ENCODE data around the gene UTS2R.

UTS2R gene

DNA sequence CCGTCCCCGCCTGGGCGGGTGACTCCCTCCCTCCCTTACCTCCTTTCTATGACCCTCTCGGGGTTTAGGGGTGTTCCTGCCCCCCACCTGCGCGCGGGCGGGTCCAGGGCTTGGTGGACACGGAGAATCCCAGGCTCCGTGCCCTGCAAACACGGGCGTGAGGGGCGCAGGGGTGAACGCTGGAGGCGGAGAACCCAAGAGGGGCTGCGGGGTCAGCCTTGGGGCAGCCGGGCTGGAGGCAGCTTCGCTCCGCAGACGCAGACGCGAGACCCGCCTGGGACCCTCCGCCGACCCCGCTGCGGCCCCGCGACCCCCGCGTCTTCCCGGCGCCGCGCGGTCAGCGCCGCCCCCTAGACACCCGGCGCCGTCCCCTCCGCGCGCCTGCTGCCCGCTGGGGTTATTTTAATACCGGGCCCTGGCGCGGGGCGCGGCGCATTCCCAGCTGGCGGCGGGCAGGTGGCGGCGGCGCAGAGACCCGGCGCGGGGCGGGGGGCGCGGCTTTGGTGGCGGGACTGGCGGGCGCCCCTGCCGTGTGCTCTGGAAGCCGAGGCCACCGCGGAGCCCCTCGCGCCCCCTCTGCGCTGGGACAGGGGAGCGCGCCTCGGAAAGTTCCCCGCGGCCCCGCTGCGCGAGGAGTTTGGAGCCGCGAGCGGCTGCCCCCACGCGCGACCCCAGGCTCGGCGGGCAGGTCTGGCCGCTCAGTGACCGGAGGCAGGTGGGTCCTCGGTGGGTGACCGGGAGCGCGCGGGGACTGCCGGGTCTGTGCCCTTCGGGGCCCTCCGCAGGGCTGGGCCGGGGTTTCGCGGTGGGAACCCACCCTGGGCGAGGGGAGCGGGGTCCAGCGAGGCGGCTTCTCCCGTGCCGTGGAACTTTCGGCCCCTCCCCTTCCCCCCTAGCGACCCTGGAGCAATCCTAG is at the start of gene UTS2R:
Gene UTS2R (plus strand): TSS at position 433 of the 916 bp plus-strand sequence. CDS start 2,560 bp downstream, outside the sequence.
- DNase-seq (ENCODE audit: low spot score), result no peak

- DNase-seq (ENCODE audit: low spot score), result no peak
Observed at GRCh38 chr17:82321947-82322466, 49.6 kb upstream of the UTS2R start.

GRCh38 chr17:82322526-82323453 is 48.8 kb upstream of the UTS2R start:
- DNase-seq (ENCODE audit: low spot score), result no peak

DNA sequence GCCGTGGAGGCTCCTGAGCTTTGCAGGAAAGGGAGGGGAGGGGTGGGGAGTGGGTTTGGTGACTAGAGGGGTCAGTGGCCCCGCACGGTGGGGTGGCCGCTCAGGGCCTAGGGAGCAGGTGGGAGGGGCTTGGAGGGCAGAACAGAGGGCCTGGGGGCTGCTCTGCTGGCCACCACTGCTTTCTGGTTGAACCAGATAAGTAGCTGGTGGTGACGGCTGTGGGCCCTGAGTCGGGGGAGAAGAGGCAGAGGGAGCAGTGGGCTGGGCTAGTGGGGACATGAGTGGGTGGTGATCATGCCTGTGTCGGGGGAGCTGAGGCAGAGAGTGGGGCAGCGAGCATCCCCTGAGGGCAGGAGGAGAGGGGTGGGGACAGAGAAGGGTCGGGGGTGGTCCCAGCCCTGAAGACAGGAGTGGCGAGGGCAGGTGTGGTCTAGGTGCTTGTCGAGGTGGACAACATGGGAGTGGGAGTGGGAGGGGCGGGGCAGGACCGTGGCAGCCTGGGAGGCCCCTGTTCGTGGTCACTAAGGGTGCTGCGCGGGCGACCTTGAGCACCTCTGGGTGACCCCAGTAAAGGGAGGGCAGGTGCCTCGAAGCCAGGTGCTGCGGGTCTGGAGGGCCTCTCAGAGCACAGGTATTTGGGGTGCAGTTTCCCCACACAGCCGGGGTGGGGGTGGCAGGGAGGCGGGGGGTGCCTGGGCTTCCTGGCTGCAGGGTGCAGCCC is 47.9 kb upstream of the UTS2R start:
- DNase-seq (ENCODE audit: low spot score), result no peak

DNA sequence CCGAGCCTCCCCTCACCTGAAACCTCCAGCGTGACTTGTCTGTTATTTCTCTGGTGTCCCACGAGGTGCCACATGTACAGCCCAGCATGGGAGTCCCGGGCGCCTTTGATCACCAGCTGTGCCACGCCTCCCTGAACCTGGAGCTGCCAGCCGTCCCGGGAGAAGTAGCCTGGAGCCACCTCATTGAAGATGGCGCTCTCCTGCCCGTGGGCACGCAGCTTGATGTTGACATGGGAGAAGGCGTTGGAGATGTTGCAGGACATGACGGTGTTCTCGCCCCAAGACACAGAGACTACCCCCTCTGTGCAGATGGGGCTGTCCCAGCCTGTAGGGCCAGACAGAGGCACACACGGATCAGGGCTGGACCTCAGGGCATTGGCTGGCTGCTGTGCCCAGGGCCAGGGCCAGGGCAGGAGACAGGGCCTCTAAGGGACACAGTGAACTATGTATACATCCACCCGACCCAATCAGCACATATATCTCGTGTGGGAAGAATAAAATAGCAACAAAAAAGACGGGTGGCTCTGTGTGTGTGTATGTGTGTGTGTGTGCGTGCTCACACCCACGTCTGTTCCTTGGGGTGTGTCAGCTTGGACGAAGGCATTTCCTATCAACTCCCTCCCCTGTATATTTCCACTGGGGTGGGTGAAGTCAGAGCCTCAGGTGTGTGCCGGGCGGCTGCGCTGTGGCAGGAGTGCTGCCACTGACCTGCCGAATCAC is 46.8 kb upstream of the UTS2R start:
- no peak for DNase-seq (ENCODE audit: low spot score)

- DNase-seq (ENCODE audit: low spot score), result no peak
Observed at GRCh38 chr17:82325286-82326180, 46.0 kb upstream of the UTS2R start.

DNA sequence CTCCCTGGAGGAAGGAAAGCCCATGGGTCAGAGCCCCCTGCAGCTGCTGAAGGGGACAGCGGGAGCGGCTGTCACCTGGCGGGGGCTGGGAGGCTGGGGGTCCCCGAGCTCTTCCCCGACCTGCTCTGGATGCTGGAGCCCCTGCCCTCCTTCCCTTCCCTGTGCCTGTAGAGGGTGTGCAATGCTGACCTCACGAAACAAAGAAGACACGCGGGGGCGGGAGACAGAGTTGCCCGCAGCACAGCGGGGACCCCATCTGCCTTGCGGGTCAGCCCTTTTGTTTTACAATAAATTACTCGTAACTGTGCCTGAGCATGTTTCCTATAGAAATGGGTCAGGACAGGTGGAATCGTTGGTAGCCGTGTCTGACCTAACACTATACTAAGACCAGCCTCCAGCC is 44.3 kb upstream of the UTS2R start:
- DNase-seq (ENCODE audit: low spot score), result no peak

- DNase-seq (ENCODE audit: low spot score), result no peak
Observed at GRCh38 chr17:82327757-82328140, 43.8 kb upstream of the UTS2R start.

- DNase-seq (ENCODE audit: low spot score), result no peak
Observed at GRCh38 chr17:82328141-82328993, 43.2 kb upstream of the UTS2R start.

- DNase-seq (ENCODE audit: low spot score), result no peak
Observed at GRCh38 chr17:82328994-82329507, 42.5 kb upstream of the UTS2R start.

DNA sequence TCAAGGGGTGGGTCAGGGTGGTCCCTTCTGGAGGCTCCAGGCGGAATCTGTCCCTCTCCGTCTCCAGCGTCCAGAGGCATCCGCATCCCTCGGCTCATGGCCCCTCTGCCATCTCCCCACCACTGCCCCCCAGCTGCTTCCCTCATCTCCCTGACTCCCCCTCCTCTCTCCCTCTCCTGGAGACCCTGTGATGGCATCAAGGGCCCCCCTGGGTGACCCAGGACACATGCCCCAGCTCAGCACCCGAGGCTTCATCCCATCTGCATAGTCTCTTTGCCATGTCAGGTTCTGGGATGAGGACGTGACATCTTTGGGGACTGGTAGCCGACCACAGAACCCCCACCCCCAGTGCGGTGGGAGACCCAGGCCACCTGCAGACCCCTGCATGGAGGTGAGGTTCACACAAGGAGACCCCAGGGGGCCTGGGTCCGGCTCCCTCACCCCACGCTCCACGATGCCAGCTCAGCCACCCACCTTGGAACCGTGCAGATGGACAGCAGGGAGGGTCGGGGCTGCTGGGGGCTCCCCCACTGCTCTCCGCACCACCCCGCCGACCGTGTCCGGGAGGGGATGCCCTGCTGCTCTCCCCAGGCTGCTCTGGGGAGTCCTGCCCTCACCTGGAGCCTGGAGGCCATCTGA is 41.8 kb upstream of the UTS2R start:
- no peak for DNase-seq (ENCODE audit: low spot score)

- DNase-seq (ENCODE audit: low spot score), result no peak
Observed at GRCh38 chr17:82330322-82331239, 41.0 kb upstream of the UTS2R start.

GRCh38 chr17:82331345-82331939 is 40.1 kb upstream of the UTS2R start:
- DNase-seq (ENCODE audit: low spot score), result no peak

- no peak for DNase-seq (ENCODE audit: low spot score)
Observed at GRCh38 chr17:82332669-82333278, 38.8 kb upstream of the UTS2R start.

DNA sequence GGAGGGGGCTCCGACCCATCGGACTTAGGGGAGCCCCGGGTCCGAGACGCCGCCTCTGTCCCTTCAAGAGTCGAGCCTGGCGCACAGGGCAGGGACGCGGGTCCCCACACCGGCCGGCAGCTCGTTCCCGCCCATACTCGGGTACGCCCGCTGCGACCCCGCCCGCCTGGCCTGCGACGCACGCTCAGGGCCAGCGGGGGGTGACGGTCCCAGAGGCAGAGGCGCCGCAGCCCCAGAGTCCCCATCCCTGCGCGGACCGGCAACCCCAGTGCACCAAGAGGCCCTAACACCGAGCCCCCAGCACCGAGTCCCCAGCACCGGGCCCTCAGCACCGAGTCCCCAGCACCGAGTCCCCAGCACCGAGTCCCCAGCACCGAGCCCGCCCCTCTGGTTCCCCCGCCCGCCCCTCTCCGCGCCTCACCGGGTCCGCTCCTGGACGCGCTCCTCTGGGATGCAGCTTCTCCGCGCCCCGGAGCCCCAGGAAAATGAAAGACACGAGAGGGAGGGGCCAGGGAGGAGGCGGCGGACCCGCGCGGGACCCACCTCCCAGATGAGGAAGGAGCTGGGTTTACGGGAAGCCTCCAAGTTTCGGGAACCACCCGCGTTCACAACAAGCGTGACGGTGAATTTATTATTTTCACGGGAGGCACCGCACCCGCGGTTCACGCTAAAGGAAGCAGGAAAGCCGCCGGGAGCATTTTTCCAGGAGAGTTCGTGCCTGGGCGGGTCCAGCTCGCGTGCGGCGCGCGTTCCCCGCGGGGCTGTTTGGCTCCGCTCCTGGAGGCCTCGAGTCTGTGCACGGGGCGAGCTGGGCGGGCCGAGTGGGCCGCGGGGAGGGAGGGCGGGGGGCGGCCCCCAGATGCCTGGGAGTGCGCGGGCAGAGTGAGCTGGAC is 38.0 kb upstream of the UTS2R start, which contains the start of gene SECTM1:
Gene SECTM1 (minus strand): TSS at position 488 of the 893 bp plus-strand sequence. CDS start 6,526 bp downstream, outside the sequence.
- DNase-seq (ENCODE audit: low spot score), result no peak

Data from hematopoietic multipotent progenitor cell treated with erythropoietin and hydrocortisone succinate and interleukin-3 and kit ligand, for 15 days (in vitro differentiated cells).